IPS-18a (cell line): ENCODE data around the gene WASF2.
"Not testable (repeated sequence)": the region's sequence is repeated elsewhere in the genome, so short reads cannot be mapped to it uniquely, and the experiment has no call there.

ENCODE experiments used
- H3K27ac ChIP-seq: one replicate; pipeline ENCODE4 v1.5.1; 2013; ENCODE audit warnings: low read length
- H3K27me3 ChIP-seq: one replicate; pipeline ENCODE4 v1.6.1; 2013; ENCODE audit warnings: mild to moderate bottlenecking, low read length; ENCODE audit not compliant: control insufficient read depth, insufficient read depth
- H3K36me3 ChIP-seq: one replicate; pipeline ENCODE4 v1.6.1; 2013; ENCODE audit warnings: low read depth, low read length; ENCODE audit not compliant: control insufficient read depth
- H3K4me1 ChIP-seq: one replicate; pipeline ENCODE4 v1.6.1; 2013; ENCODE audit warnings: low read depth, low read length; ENCODE audit not compliant: control insufficient read depth
- H3K4me3 ChIP-seq: one replicate; pipeline ENCODE4 v1.5.1; 2013; ENCODE audit warnings: low read length
- H3K9ac ChIP-seq: one replicate; pipeline ENCODE4 v1.6.1; 2013; ENCODE audit warnings: mild to moderate bottlenecking, low read length, moderate library complexity
- H3K9me3 ChIP-seq: one replicate; pipeline ENCODE4 v1.6.1; 2013; ENCODE audit warnings: low read depth, low read length; ENCODE audit not compliant: control insufficient read depth

Gene WASF2

GRCh38 chr1:27485363-27485762 is 4.6 kb downstream of the WASF2 start:
- H3K9ac ChIP-seq = no peak overlapping the region
- no peaks in the 10 kb centered on the region for H3K36me3 ChIP-seq
- H3K27ac ChIP-seq = no peak overlapping the region
- H3K4me1 ChIP-seq = peaks cover 13% of the 10 kb centered on the region
- H3K4me3 ChIP-seq = no peak overlapping the region
- no peaks in the 10 kb centered on the region for H3K9me3 ChIP-seq
- no peaks in the 10 kb centered on the region for H3K27me3 ChIP-seq

GRCh38 chr1:27483659-27484058 is 6.3 kb downstream of the WASF2 start:
- Histone ChIP-seq H3K4me3 (no peak overlapping the region), H3K27ac (no peak overlapping the region), H3K36me3 (no peaks in the 10 kb centered on the region), H3K4me1 (peaks cover 9% of the 10 kb centered on the region), H3K27me3 (no peaks in the 10 kb centered on the region), H3K9me3 (no peaks in the 10 kb centered on the region), H3K9ac (no peak overlapping the region)

- H3K9me3 ChIP-seq = no peaks in the 10 kb centered on the region
- no peak overlapping the region for H3K9ac ChIP-seq
- no peaks in the 10 kb centered on the region for H3K36me3 ChIP-seq
- no peak overlapping the region for H3K4me3 ChIP-seq
- H3K27me3 ChIP-seq = no peaks in the 10 kb centered on the region
- no peaks in the 10 kb centered on the region for H3K4me1 ChIP-seq
- no peak overlapping the region for H3K27ac ChIP-seq
These were observed 7.9 kb downstream of the WASF2 start for GRCh38 chr1:27481994-27482620.

- Histone ChIP-seq H3K27me3 (no peaks in the 10 kb centered on the region), H3K4me3 (no peak overlapping the region), H3K36me3 (no peaks in the 10 kb centered on the region), H3K9me3 (no peaks in the 10 kb centered on the region), H3K9ac (no peak overlapping the region), H3K4me1 (peaks cover 12% of the 10 kb centered on the region), H3K27ac (no peak overlapping the region)
These were observed 11.9 kb downstream of the WASF2 start for GRCh38 chr1:27478098-27478497.

- H3K27me3 ChIP-seq = no peaks in the 10 kb centered on the region
- H3K36me3 ChIP-seq = no peaks in the 10 kb centered on the region
- no peak overlapping the region for H3K27ac ChIP-seq
- H3K9ac ChIP-seq = no peak overlapping the region
- no peak overlapping the region for H3K4me3 ChIP-seq
- H3K9me3 ChIP-seq = no peaks in the 10 kb centered on the region
- H3K4me1 ChIP-seq = peaks cover 12% of the 10 kb centered on the region
These were observed 13.7 kb downstream of the WASF2 start for GRCh38 chr1:27476237-27476636.

GRCh38 chr1:27475720-27476119 is 14.2 kb downstream of the WASF2 start:
- no peak overlapping the region for H3K9ac ChIP-seq

GRCh38 chr1:27473755-27474154 is 16.2 kb downstream of the WASF2 start:
- no peaks in the 10 kb centered on the region for H3K36me3 ChIP-seq
- H3K27ac ChIP-seq = no peak overlapping the region
- no peak overlapping the region for H3K9ac ChIP-seq
- H3K4me1 ChIP-seq = peaks cover 12% of the 10 kb centered on the region
- H3K9me3 ChIP-seq = no peaks in the 10 kb centered on the region
- H3K4me3 ChIP-seq = no peak overlapping the region
- no peaks in the 10 kb centered on the region for H3K27me3 ChIP-seq

More at GRCh38 chr1:27475720-27476119, 14.2 kb downstream of the WASF2 start:
- H3K27ac ChIP-seq = no peak overlapping the region
- peaks cover 12% of the 10 kb centered on the region for H3K4me1 ChIP-seq
- no peaks in the 10 kb centered on the region for H3K36me3 ChIP-seq
- H3K27me3 ChIP-seq = no peaks in the 10 kb centered on the region
- no peak overlapping the region for H3K4me3 ChIP-seq
- H3K9me3 ChIP-seq = no peaks in the 10 kb centered on the region

- not testable (repeated sequence) for H3K4me3 ChIP-seq, H3K27ac ChIP-seq, H3K9ac ChIP-seq, H3K27me3 ChIP-seq, H3K9me3 ChIP-seq, H3K36me3 ChIP-seq
- H3K4me1 ChIP-seq = peaks cover 12% of the 10 kb centered on the region
These were observed 17.9 kb downstream of the WASF2 start for GRCh38 chr1:27472098-27472497.

GRCh38 chr1:27471477-27471876 is 18.5 kb downstream of the WASF2 start:
- Histone ChIP-seq H3K9ac (no peak overlapping the region), H3K9me3 (no peaks in the 10 kb centered on the region), H3K36me3 (no peaks in the 10 kb centered on the region), H3K27ac (no peak overlapping the region), H3K27me3 (no peaks in the 10 kb centered on the region), H3K4me1 (peaks cover 8% of the 10 kb centered on the region), H3K4me3 (no peak overlapping the region)

GRCh38 chr1:27469334-27469733 is 20.6 kb downstream of the WASF2 start:
- H3K36me3 ChIP-seq = no peaks in the 10 kb centered on the region
- H3K4me1 ChIP-seq = peaks cover 4% of the 10 kb centered on the region
- H3K9me3 ChIP-seq = no peaks in the 10 kb centered on the region
- no peaks in the 10 kb centered on the region for H3K27me3 ChIP-seq
- no peak overlapping the region for H3K4me3 ChIP-seq
- no peak overlapping the region for H3K27ac ChIP-seq
- H3K9ac ChIP-seq = no peak overlapping the region

GRCh38 chr1:27468378-27468777 is 21.6 kb downstream of the WASF2 start:
- not testable (repeated sequence) for H3K27me3 ChIP-seq, H3K4me1 ChIP-seq, H3K27ac ChIP-seq, H3K9ac ChIP-seq, H3K4me3 ChIP-seq, H3K36me3 ChIP-seq, H3K9me3 ChIP-seq

- H3K27me3 ChIP-seq = no peaks in the 10 kb centered on the region
- no peak overlapping the region for H3K9ac ChIP-seq
- no peak overlapping the region for H3K4me3 ChIP-seq
- H3K9me3 ChIP-seq = no peaks in the 10 kb centered on the region
- no peak overlapping the region for H3K27ac ChIP-seq
- H3K36me3 ChIP-seq = no peaks in the 10 kb centered on the region
- no peaks in the 10 kb centered on the region for H3K4me1 ChIP-seq
These were observed 24.9 kb downstream of the WASF2 start for GRCh38 chr1:27464926-27465647.
